Hepatocyte (in vitro differentiated cells): Measurements from ENCODE around the gene KANSL3. TPM values are rescaled to one million over a fixed set of nuclear protein-coding genes. Genes with fewer than 3 reads are reported as not detected.

Source experiments
- DNase-seq: peaks from one replicate; pipeline ENCODE4 v3.0.0-alpha.2; 2016; ENCODE audit warnings: low spot score
- H2AFZ ChIP-seq: fragments of 200-600 bp; sonication (generic); 2 replicates; pipeline ENCODE4 v1.6.0; 2016; ENCODE audit warnings: antibody characterized with exemption, mild to moderate bottlenecking
- H3K27ac ChIP-seq: fragments of 200-600 bp; sonication (generic); 2 replicates; pipeline ENCODE4 v1.5.1; 2016; ENCODE audit warnings: mild to moderate bottlenecking
- H3K27me3 ChIP-seq: fragments of 200-600 bp; sonication (generic); 2 replicates; pipeline ENCODE4 v1.6.1; 2016
- H3K36me3 ChIP-seq: fragments of 200-600 bp; sonication (generic); replicated peaks from 2 replicates; pipeline ENCODE4 v1.5.1; 2016; ENCODE audit warnings: low read depth; ENCODE audit not compliant: insufficient read depth
- H3K4me1 ChIP-seq: fragments of 200-600 bp; sonication (generic); 2 replicates; pipeline ENCODE4 v1.5.1; 2016; ENCODE audit warnings: mild to moderate bottlenecking, moderate library complexity; ENCODE audit not compliant: insufficient read depth
- H3K4me2 ChIP-seq: fragments of 200-600 bp; sonication (generic); 2 replicates; pipeline ENCODE4 v1.6.0; 2016
- H3K4me3 ChIP-seq: fragments of 200-600 bp; sonication (generic); 2 replicates; pipeline ENCODE4 v1.5.1; 2016; ENCODE audit warnings: mild to moderate bottlenecking
- H3K79me2 ChIP-seq: fragments of 200-600 bp; sonication (generic); 2 replicates; pipeline ENCODE4 v1.6.0; 2017; ENCODE audit warnings: mild to moderate bottlenecking
- H3K9me2 ChIP-seq: fragments of 200-600 bp; sonication (generic); replicated peaks from 2 replicates; pipeline ENCODE4 v1.6.0; 2017; ENCODE audit warnings: mild to moderate bottlenecking; ENCODE audit not compliant: insufficient read depth
- H3K9me3 ChIP-seq: fragments of 200-600 bp; sonication (generic); 2 replicates; pipeline ENCODE4 v1.5.1; 2016; ENCODE audit warnings: low read depth, mild to moderate bottlenecking
- H4K20me1 ChIP-seq: fragments of 200-600 bp; sonication (generic); 2 replicates; pipeline ENCODE4 v1.6.0; 2016; ENCODE audit warnings: mild to moderate bottlenecking; ENCODE audit not compliant: insufficient read depth, poor library complexity, severe bottlenecking
- EZH2 ChIP-seq: fragments of 200-600 bp; sonication (generic); IDR thresholded peaks from 2 replicates; pipeline ENCODE4 v1.6.1; 2016; ENCODE audit warnings: antibody characterized with exemption, mild to moderate bottlenecking, borderline replicate concordance
- EZH2phosphoT487 ChIP-seq: fragments of 200-600 bp; sonication (generic); IDR thresholded peaks from one replicate; pipeline ENCODE4 v1.6.1; 2018; ENCODE audit warnings: antibody characterized with exemption, mild to moderate bottlenecking, low read depth, moderate library complexity; ENCODE audit not compliant: unreplicated experiment, severe bottlenecking
- WGBS: methylation state at CpG from one replicate; pipeline ENCODE4 v1.1.6; 2016; ENCODE audit warnings: low lambda C conversion rate; ENCODE audit errors: missing lambda C conversion rate; 5-methylcytosine and 5-hydroxymethylcytosine counted together
- polyA plus RNA-seq: library from polyadenylated mRNA; unstranded; fragments of >200 nt; fragmentation: Nextera tagmentation; extraction: Ambion mirVana; gene quantifications from 2 replicates; pipeline ENCODE4 v1.2.1, GENCODE V29; 2016
- total RNA-seq: library from RNA; depleted of rRNA; stranded (reverse); fragments of >200 nt; gene quantifications from 2 replicates; pipeline ENCODE4 v1.2.3, GENCODE V29; 2014
- TF ChIP-seq, protein P1 (sequence below): fragments of 200-600 bp; sonication (generic); IDR thresholded peaks from 2 replicates; pipeline ENCODE4 v1.5.1; 2016; ENCODE audit warnings: antibody characterized with exemption, mild to moderate bottlenecking; ENCODE audit not compliant: poor library complexity

KANSL3 gene
- total and polyA plus RNA-seq, 2 experiments from 2014 or later = 18.4 to 26.7 TPM

DNA sequence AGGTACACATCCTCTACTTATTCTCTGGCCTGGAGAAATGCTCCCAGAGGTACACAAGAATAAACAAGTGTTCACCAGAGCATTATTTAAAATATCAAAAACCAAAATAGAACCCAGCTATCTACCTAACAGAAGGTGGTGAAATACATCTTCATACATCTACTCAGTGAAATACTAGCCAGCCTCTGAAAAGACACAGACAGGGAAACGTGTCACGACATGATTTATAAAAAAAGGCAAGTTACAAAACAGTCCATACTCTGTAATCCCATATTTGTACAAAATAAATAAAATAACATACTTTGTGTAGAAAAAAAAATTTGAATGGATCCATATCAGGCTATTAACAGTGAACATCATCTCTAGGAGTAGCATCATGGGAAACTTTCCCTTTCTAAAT lies 38.2 kb downstream of the KANSL3 start:
- DNase-seq = no peak
- H3K4me1 ChIP-seq = no peaks in the 10 kb centered on the region
- H3K27ac ChIP-seq = no peak overlapping the region
- H3K4me3 ChIP-seq = no peak overlapping the region
- WGBS = 97% methylated on average over 2 of the region's 2 CpGs
- H3K4me2 ChIP-seq = no peak overlapping the region
- no peak overlapping the region for H2AFZ ChIP-seq
- TF ChIP-seq EZH2 = no peak
- TF ChIP-seq, protein P1, sequence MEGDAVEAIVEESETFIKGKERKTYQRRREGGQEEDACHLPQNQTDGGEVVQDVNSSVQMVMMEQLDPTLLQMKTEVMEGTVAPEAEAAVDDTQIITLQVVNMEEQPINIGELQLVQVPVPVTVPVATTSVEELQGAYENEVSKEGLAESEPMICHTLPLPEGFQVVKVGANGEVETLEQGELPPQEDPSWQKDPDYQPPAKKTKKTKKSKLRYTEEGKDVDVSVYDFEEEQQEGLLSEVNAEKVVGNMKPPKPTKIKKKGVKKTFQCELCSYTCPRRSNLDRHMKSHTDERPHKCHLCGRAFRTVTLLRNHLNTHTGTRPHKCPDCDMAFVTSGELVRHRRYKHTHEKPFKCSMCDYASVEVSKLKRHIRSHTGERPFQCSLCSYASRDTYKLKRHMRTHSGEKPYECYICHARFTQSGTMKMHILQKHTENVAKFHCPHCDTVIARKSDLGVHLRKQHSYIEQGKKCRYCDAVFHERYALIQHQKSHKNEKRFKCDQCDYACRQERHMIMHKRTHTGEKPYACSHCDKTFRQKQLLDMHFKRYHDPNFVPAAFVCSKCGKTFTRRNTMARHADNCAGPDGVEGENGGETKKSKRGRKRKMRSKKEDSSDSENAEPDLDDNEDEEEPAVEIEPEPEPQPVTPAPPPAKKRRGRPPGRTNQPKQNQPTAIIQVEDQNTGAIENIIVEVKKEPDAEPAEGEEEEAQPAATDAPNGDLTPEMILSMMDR = no peak
- TF ChIP-seq EZH2phosphoT487 = no peak
- no peaks in the 10 kb centered on the region for H4K20me1 ChIP-seq
- H3K9me2 ChIP-seq = no peaks in the 10 kb centered on the region
- H3K27me3 ChIP-seq = no peaks in the 10 kb centered on the region
- H3K36me3 ChIP-seq = no peaks in the 10 kb centered on the region
- H3K79me2 ChIP-seq = no peaks in the 10 kb centered on the region
- no peaks in the 10 kb centered on the region for H3K9me3 ChIP-seq

DNA sequence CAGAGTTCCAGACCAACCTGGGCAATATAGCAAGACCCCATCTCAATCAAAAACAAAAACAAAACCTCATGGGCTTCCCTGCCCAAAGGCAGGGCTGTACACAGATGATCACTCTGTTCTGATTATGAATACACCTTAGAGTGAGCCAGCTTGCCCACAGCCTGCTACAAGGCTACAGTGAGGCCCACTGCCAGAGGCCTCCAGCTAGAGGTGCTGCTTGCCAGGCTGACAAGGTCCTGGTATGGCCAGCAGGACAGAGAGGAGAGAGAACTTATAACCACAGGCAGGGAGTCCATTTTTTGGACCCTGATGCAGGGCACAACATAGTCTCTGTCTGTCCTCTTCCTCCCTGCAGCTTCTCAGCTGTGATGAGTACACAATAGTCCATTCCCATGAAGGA lies 41.5 kb downstream of the KANSL3 start:
- H3K4me2 ChIP-seq = no peak overlapping the region
- H3K9me3 ChIP-seq = no peaks in the 10 kb centered on the region
- H3K4me1 ChIP-seq = no peaks in the 10 kb centered on the region
- H3K27ac ChIP-seq = no peak overlapping the region
- no peaks in the 10 kb centered on the region for H3K79me2 ChIP-seq
- no peak overlapping the region for H3K4me3 ChIP-seq
- H3K27me3 ChIP-seq = no peaks in the 10 kb centered on the region
- no peaks in the 10 kb centered on the region for H4K20me1 ChIP-seq
- TF ChIP-seq EZH2phosphoT487 (no peak), EZH2 (no peak)
- TF ChIP-seq, protein P1 = no peak
- H3K36me3 ChIP-seq = no peaks in the 10 kb centered on the region
- no peak overlapping the region for H2AFZ ChIP-seq
- DNase-seq = no peak
- no peaks in the 10 kb centered on the region for H3K9me2 ChIP-seq

- no peaks in the 10 kb centered on the region for H3K9me3 ChIP-seq
- no peaks in the 10 kb centered on the region for H3K9me2 ChIP-seq
- H4K20me1 ChIP-seq = no peaks in the 10 kb centered on the region
- H3K4me1 ChIP-seq = no peaks in the 10 kb centered on the region
- 91% methylated on average over 5 of the region's 5 CpGs for WGBS
- H3K4me2 ChIP-seq = no peak overlapping the region
- TF ChIP-seq EZH2phosphoT487 = no peak
- TF ChIP-seq, protein P1 = no peak
- TF ChIP-seq EZH2 = no peak
- no peak overlapping the region for H3K4me3 ChIP-seq
- H2AFZ ChIP-seq = no peak overlapping the region
- DNase-seq = no peak
- H3K27ac ChIP-seq = no peak overlapping the region
- no peaks in the 10 kb centered on the region for H3K27me3 ChIP-seq
- H3K79me2 ChIP-seq = no peaks in the 10 kb centered on the region
- no peaks in the 10 kb centered on the region for H3K36me3 ChIP-seq
Measured at GRCh38 chr2:96594691-96595152, 43.4 kb downstream of the KANSL3 start.

GRCh38 chr2:96594282-96594681 lies 43.8 kb downstream of the KANSL3 start:
- Histone ChIP-seq H3K9me3 (no peaks in the 10 kb centered on the region), H3K27ac (no peak overlapping the region), H3K4me3 (no peak overlapping the region)

More at GRCh38 chr2:96594282-96594681, 43.8 kb downstream of the KANSL3 start:
- H2AFZ ChIP-seq = no peak overlapping the region
- no peak overlapping the region for H3K4me2 ChIP-seq
- no peaks in the 10 kb centered on the region for H3K36me3 ChIP-seq
- no peak for DNase-seq
- no peaks in the 10 kb centered on the region for H4K20me1 ChIP-seq
- no peak for TF ChIP-seq EZH2phosphoT487
- WGBS = 93% methylated on average over 3 of the region's 3 CpGs
- H3K27me3 ChIP-seq = no peaks in the 10 kb centered on the region
- no peaks in the 10 kb centered on the region for H3K4me1 ChIP-seq
- H3K9me2 ChIP-seq = no peaks in the 10 kb centered on the region
- no peaks in the 10 kb centered on the region for H3K79me2 ChIP-seq
